ENCODE data around the gene OR1I1.
"Not testable (repeated sequence)": the region's sequence is repeated elsewhere in the genome, so short reads cannot be mapped to it uniquely, and the experiment has no call there.

OR1I1 gene

GRCh38 chr19:15081911-15082310, at the start of gene OR1I1:
TSS of gene OR1I1 (plus strand) at chr19:15082211. CDS start at chr19:15087066, 4,855 bp downstream.
- no peak for DNase-seq

- no peak for DNase-seq
Measured at GRCh38 chr19:15035795-15036311, 46.2 kb upstream of the OR1I1 start.

GRCh38 chr19:15037586-15037985, 44.4 kb upstream of the OR1I1 start:
- DNase-seq = no peak

- DNase-seq = no peak
Measured at GRCh38 chr19:15038294-15038693, 43.7 kb upstream of the OR1I1 start.

- no peak for DNase-seq
Measured at GRCh38 chr19:15042003-15042402, 40.0 kb upstream of the OR1I1 start.

GRCh38 chr19:15042826-15043225, 39.2 kb upstream of the OR1I1 start:
- DNase-seq = no peak

GRCh38 chr19:15045506-15045905, 36.5 kb upstream of the OR1I1 start:
- no peak for DNase-seq

- no peak for DNase-seq
Measured at GRCh38 chr19:15047680-15048079, 34.3 kb upstream of the OR1I1 start.

GRCh38 chr19:15048128-15048527, 33.9 kb upstream of the OR1I1 start:
- DNase-seq = no peak

- no peak for DNase-seq
Measured at GRCh38 chr19:15048885-15049541, 33.0 kb upstream of the OR1I1 start, which contains the start of gene CASP14. TSS of gene CASP14 (plus strand) at chr19:15049480. CDS start at chr19:15052252, 2,772 bp downstream.

- no peak for DNase-seq
Measured at GRCh38 chr19:15050639-15051038, 31.4 kb upstream of the OR1I1 start.

GRCh38 chr19:15062036-15062435, 20.0 kb upstream of the OR1I1 start:
- no peak for DNase-seq

GRCh38 chr19:15070386-15070785, 11.6 kb upstream of the OR1I1 start:
- not testable (repeated sequence) for DNase-seq

- no peak for DNase-seq
Measured at GRCh38 chr19:15072930-15073647, 8.9 kb upstream of the OR1I1 start.

- no peak for DNase-seq
Measured at GRCh38 chr19:15074371-15074770, 7.6 kb upstream of the OR1I1 start.

GRCh38 chr19:15075806-15076205, 6.2 kb upstream of the OR1I1 start:
- no peak for DNase-seq

- DNase-seq = not testable (repeated sequence)
Measured at GRCh38 chr19:15080002-15080401, 2.0 kb upstream of the OR1I1 start.

- no peak for DNase-seq
Measured at GRCh38 chr19:15087182-15087581, 5.2 kb downstream of the OR1I1 start.

GRCh38 chr19:15091918-15092753, 10.1 kb downstream of the OR1I1 start:
- DNase-seq = no peak

- no peak for DNase-seq
Measured at GRCh38 chr19:15093001-15093400, 11.0 kb downstream of the OR1I1 start.

- DNase-seq = no peak
Measured at GRCh38 chr19:15096223-15096622, 14.2 kb downstream of the OR1I1 start.

GRCh38 chr19:15097980-15098379, 16.0 kb downstream of the OR1I1 start:
- not testable (repeated sequence) for DNase-seq

- no peak for DNase-seq
Measured at GRCh38 chr19:15098460-15098859, 16.4 kb downstream of the OR1I1 start.
